Smooth muscle cell (in vitro differentiated cells): ENCODE measurements around the gene SPNS2. TPM values are rescaled to one million over a fixed set of nuclear protein-coding genes. Genes with fewer than 3 reads are reported as not detected.

Experiments used
- DNase-seq: peaks from one replicate; lab custom pipeline; 2025; ENCODE audit not compliant: unreplicated experiment; lab: John Stamatoyannopoulos, UW
- H2AFZ ChIP-seq: fragments of 200-600 bp; sonication (generic); 2 replicates; pipeline ENCODE4 v1.6.0; 2016; ENCODE audit warnings: antibody characterized with exemption, low read depth, mild to moderate bottlenecking
- H3F3A ChIP-seq: fragments of 200-600 bp; sonication (generic); 2 replicates; pipeline ENCODE4 v1.6.0; 2017; ENCODE audit warnings: antibody characterized with exemption, low read depth
- H3K27ac ChIP-seq: fragments of 200-600 bp; sonication (generic); 2 replicates; pipeline ENCODE4 v1.5.1; 2016; ENCODE audit warnings: low read depth, mild to moderate bottlenecking
- H3K27me3 ChIP-seq: fragments of 200-600 bp; sonication (generic); 2 replicates; pipeline ENCODE4 v1.6.1; 2016; ENCODE audit warnings: low read depth, mild to moderate bottlenecking
- H3K36me3 ChIP-seq: fragments of 200-600 bp; sonication (generic); 2 replicates; pipeline ENCODE4 v1.5.1; 2016; ENCODE audit warnings: low read depth
- H3K4me1 ChIP-seq: fragments of 200-600 bp; sonication (generic); 2 replicates; pipeline ENCODE4 v1.5.1; 2016; ENCODE audit warnings: low read depth
- H3K4me2 ChIP-seq: fragments of 200-600 bp; sonication (generic); 2 replicates; pipeline ENCODE4 v1.6.0; 2016; ENCODE audit warnings: mild to moderate bottlenecking
- H3K4me3 ChIP-seq: fragments of 200-600 bp; sonication (generic); 2 replicates; pipeline ENCODE4 v1.5.1; 2016; ENCODE audit warnings: mild to moderate bottlenecking
- H3K79me2 ChIP-seq: fragments of 200-600 bp; sonication (generic); 2 replicates; pipeline ENCODE4 v1.6.0; 2016; ENCODE audit warnings: low read depth, mild to moderate bottlenecking
- H3K9ac ChIP-seq: fragments of 200-600 bp; sonication (generic); 2 replicates; pipeline ENCODE4 v1.6.0; 2016; ENCODE audit warnings: low read depth
- H3K9me3 ChIP-seq: fragments of 200-600 bp; sonication (generic); replicated peaks from 2 replicates; pipeline ENCODE4 v1.5.1; 2016; ENCODE audit warnings: low read depth
- H4K20me1 ChIP-seq: fragments of 200-600 bp; sonication (generic); 2 replicates; pipeline ENCODE4 v1.6.0; 2016; ENCODE audit warnings: low read depth
- CTCF ChIP-seq: fragments of 200-600 bp; sonication (generic); IDR thresholded peaks from 2 replicates; pipeline ENCODE4 v1.5.1; 2017; ENCODE audit warnings: borderline replicate concordance, mild to moderate bottlenecking, antibody characterized with exemption; ENCODE audit not compliant: insufficient read depth, poor library complexity, severe bottlenecking
- WGBS: methylation state at CpG from one replicate; pipeline ENCODE4 v1.1.7; 2016; ENCODE audit warnings: low lambda C conversion rate; 5-methylcytosine and 5-hydroxymethylcytosine counted together
- polyA plus RNA-seq: library from polyadenylated mRNA; unstranded; fragments of >200 nt; fragmentation: Nextera tagmentation; extraction: Ambion mirVana; gene quantifications from 2 replicates; pipeline ENCODE4 v1.2.1, GENCODE V29; 2016
- total RNA-seq: library from RNA; depleted of rRNA; stranded (reverse); fragments of >200 nt; gene quantifications from 2 replicates; pipeline ENCODE4 v1.2.3, GENCODE V29; 2014

The SPNS2 gene
- total and polyA plus RNA-seq, 2 experiments from 2014 or later: 5.1 to 16.5 TPM

DNA sequence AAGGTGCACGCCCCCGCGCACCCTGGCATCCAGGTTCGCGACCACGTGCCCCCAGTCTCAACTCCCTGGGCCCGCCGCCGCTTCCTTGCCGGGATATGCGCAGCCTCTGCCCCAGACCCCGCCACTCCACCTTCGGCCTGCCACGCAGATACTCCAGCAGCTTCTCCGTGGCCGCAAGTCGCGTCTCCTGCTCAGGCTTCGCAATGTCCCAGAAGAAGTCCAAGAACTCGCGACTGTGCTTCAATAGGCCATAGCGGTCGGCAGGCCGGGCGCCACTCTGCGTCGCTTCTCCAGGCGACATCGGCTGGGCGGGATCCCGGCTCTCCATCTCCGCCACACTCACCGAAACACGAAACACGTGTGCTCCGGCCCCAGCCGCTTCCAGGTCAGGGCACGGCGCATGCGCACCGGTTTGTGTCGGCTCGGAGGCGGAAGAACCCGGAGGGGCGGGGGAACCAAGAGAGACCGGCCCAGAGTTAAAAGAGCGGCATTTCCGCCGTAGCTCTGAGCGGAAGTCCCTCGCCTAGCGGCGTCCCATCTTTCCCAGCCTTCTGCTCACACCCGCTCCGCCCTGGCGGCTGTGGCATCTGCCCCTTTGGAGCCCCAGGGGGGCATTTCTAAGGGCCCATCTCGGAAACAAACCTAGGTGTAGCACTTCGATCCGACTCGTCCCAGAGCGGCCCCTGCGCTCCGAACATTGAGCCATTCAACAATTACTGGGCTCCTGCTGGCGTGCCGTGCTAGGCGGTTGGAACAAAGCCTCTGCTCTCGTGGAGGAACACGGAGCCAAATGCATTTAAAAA lies 56.5 kb downstream of the SPNS2 start, which contains the start of gene MYBBP1A:
Gene MYBBP1A (minus strand): TSS at position 388 of the 803 bp plus-strand sequence. CDS start 60 bp downstream, at position 328.
- Histone ChIP-seq H3K27me3 (no peaks in the 10 kb centered on the region), H3K9me3 (no peaks in the 10 kb centered on the region), H3F3A (no peaks in the 10 kb centered on the region), H3K79me2 (peaks cover 18% of the 10 kb centered on the region), H3K36me3 (no peaks in the 10 kb centered on the region), H3K4me3 (peak within 1 kb of the TSS; percentile 67), H4K20me1 (no peaks in the 10 kb centered on the region), H2AFZ (peak within 1 kb of the TSS; percentile 87), H3K9ac (peak within 1 kb of the TSS; percentile 60), H3K4me1 (peaks cover 17% of the 10 kb centered on the region), H3K4me2 (peak within 1 kb of the TSS; percentile 98), H3K27ac (peak within 1 kb of the TSS; percentile 48)
- peak; percentile 31 for TF ChIP-seq CTCF
- peak; percentile 85 for DNase-seq
- 1% methylated on average over 69 of the region's 69 CpGs for WGBS

- peak overlapping the region; percentile 98 for H3K4me2 ChIP-seq
- no peaks in the 10 kb centered on the region for H4K20me1 ChIP-seq
- no peaks in the 10 kb centered on the region for H3K9me3 ChIP-seq
- peak overlapping the region; percentile 87 for H2AFZ ChIP-seq
- peaks cover 18% of the 10 kb centered on the region for H3K79me2 ChIP-seq
- H3K9ac ChIP-seq: peak overlapping the region; percentile 59
- DNase-seq: no peak
- peak overlapping the region; percentile 48 for H3K27ac ChIP-seq
- WGBS: 69% methylated on average over 17 of the region's 17 CpGs
- H3K4me1 ChIP-seq: peaks cover 17% of the 10 kb centered on the region
- no peaks in the 10 kb centered on the region for H3K27me3 ChIP-seq
- H3K4me3 ChIP-seq: peak overlapping the region; percentile 67
- H3K36me3 ChIP-seq: no peaks in the 10 kb centered on the region
- no peak for TF ChIP-seq CTCF
- no peaks in the 10 kb centered on the region for H3F3A ChIP-seq
Observed at GRCh38 chr17:4555873-4556759, 57.4 kb downstream of the SPNS2 start.

GRCh38 chr17:4556996-4557395 lies 58.3 kb downstream of the SPNS2 start:
- H3F3A ChIP-seq: no peaks in the 10 kb centered on the region
- no peak overlapping the region for H3K4me3 ChIP-seq
- H3K9ac ChIP-seq: no peak overlapping the region
- H3K27me3 ChIP-seq: no peaks in the 10 kb centered on the region
- no peaks in the 10 kb centered on the region for H4K20me1 ChIP-seq
- no peak overlapping the region for H2AFZ ChIP-seq
- no peak for TF ChIP-seq CTCF
- H3K36me3 ChIP-seq: no peaks in the 10 kb centered on the region
- WGBS: 65% methylated on average over 4 of the region's 4 CpGs
- DNase-seq: no peak
- no peak overlapping the region for H3K4me2 ChIP-seq
- H3K27ac ChIP-seq: no peak overlapping the region
- peaks cover 18% of the 10 kb centered on the region for H3K79me2 ChIP-seq
- peaks cover 17% of the 10 kb centered on the region for H3K4me1 ChIP-seq
- H3K9me3 ChIP-seq: no peaks in the 10 kb centered on the region
